RWPE1 (cell line): ENCODE measurements around the gene IFT88.
A peak's percentile ranks its signal among the peaks of the same experiment; 100 is the strongest.

ENCODE experiments used
- CTCF ChIA-PET: fragments of 350-600 bp; sonication (Branson Sonifier 250); formaldehyde crosslinking; extraction: SDS; loops from one replicate; lab custom pipeline; 2021; lab: Yijun Ruan, JAX
- POLR2A ChIA-PET: fragments of 400-600 bp; formaldehyde crosslinking; extraction: SDS; loops from one replicate; lab custom pipeline; 2020; ENCODE audit warnings: antibody characterized with exemption; ENCODE audit not compliant: low non-redundant PET; lab: Yijun Ruan, JAX
- DNase-seq: peaks from one replicate; pipeline ENCODE4 v3.0.0; 2012; ENCODE audit warnings: low spot score
- H3K27ac ChIP-seq: fragments of 450-650 bp; 2 replicates; pipeline ENCODE4 v1.5.1; 2017
- CTCF ChIP-seq: fragments of 450-650 bp; conservative IDR thresholded peaks from 2 replicates; pipeline ENCODE4 v1.5.1; 2017; ENCODE audit warnings: low read depth, mild to moderate bottlenecking

Gene IFT88

GRCh38 chr13:20607015-20607414 is 40.1 kb downstream of the IFT88 start:
- no peak overlapping the region for H3K27ac ChIP-seq
- TF ChIP-seq CTCF: no peak
- POLR2A ChIA-PET: no interaction called here
- no peak for DNase-seq
- CTCF ChIA-PET: no interaction called here

- ChIA-PET POLR2A (interaction anchor here (0.7 kb wide), 1 partner anchor 49 kb away, joined by 3 read pairs; no protein-coding TSS in a partner anchor), CTCF (no interaction called here)
- no peak for TF ChIP-seq CTCF
- DNase-seq: no peak
- no peak overlapping the region for H3K27ac ChIP-seq
Measured at GRCh38 chr13:20608438-20609020, 41.6 kb downstream of the IFT88 start.

DNA sequence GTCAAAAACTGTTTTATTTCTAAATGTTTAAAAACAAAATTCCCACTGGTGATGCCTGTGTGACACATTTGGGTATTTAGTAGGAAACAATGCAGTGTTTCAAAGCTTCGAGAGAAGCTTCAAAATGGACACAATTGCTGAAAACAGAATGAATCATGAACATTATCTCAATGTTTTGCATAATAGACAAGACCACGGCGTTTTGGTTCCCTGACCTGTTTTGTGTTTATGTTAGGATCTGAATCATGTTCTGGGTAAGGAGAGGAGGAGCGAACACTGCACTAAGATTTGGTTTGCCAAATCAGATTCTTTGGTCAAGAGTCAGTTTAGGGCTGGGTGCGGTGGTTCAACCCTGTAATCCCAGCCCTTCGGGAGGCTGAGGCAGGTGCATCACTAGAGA is 42.2 kb downstream of the IFT88 start:
- no peak for TF ChIP-seq CTCF
- no peak overlapping the region for H3K27ac ChIP-seq
- ChIA-PET CTCF (interaction anchor here (0.6 kb wide), 1 partner anchor 412 kb away, joined by 4 read pairs; no protein-coding TSS in a partner anchor), POLR2A (no interaction called here)
- DNase-seq: no peak

- H3K27ac ChIP-seq: no peak overlapping the region
- CTCF ChIA-PET: interaction anchor here (0.7 kb wide), 1 partner anchor 174 kb away, joined by 3 read pairs; no protein-coding TSS in a partner anchor
- no peak for TF ChIP-seq CTCF
- no peak for DNase-seq
- POLR2A ChIA-PET: no interaction called here
Measured at GRCh38 chr13:20610006-20610405, 43.0 kb downstream of the IFT88 start.

GRCh38 chr13:20616059-20616797 is 49.3 kb downstream of the IFT88 start:
- H3K27ac ChIP-seq: no peak overlapping the region

More at GRCh38 chr13:20616059-20616797, 49.3 kb downstream of the IFT88 start:
- peak; percentile 11 for DNase-seq
- POLR2A ChIA-PET: no interaction called here
- no peak for TF ChIP-seq CTCF
- CTCF ChIA-PET: interaction anchor here (0.6 kb wide), 1 partner anchor 308 kb away, joined by 3 read pairs; no protein-coding TSS in a partner anchor
